Keratinocyte (primary cell): ENCODE measurements around the gene FOXP4. TPM values are rescaled to one million over a fixed set of nuclear protein-coding genes. Genes with fewer than 3 reads are reported as not detected.
A peak's percentile ranks its signal among the peaks of the same experiment; 100 is the strongest.

Source experiments
- DNase-seq: peaks from one replicate; pipeline ENCODE4 v3.0.0-alpha.2; 2011; ENCODE audit warnings: low read depth, missing footprints, low spot score
- FAIRE-seq: peaks from 2 replicates; lab custom pipeline; 2011; peaks lifted over from hg19 to GRCh38; lab: Jason Lieb, UNC
- H2AFZ ChIP-seq: 2 replicates; pipeline ENCODE4 v1.6.0; 2012; ENCODE audit warnings: low read length, control low read depth, inconsistent platforms; ENCODE audit not compliant: control insufficient read depth
- H3K27ac ChIP-seq: 2 replicates; pipeline ENCODE4 v1.5.1; 2011; ENCODE audit warnings: low read length; ENCODE audit not compliant: control insufficient read depth, insufficient read depth
- H3K27me3 ChIP-seq: 3 replicates; pipeline ENCODE4 v1.6.0; 2011; ENCODE audit warnings: low read length; ENCODE audit not compliant: control insufficient read depth, insufficient read depth; ENCODE audit errors: extremely low read depth
- H3K36me3 ChIP-seq, 2 experiments: 2 replicates in 1 of 2; 3 replicates in 1 of 2; pipeline ENCODE4 v1.5.1; 2011; ENCODE audit warnings: low read length in 2 of 2, mild to moderate bottlenecking in 1 of 2; ENCODE audit not compliant: control insufficient read depth in 2 of 2, insufficient read depth in 2 of 2; ENCODE audit errors: extremely low read depth in 1 of 2
- H3K4me1 ChIP-seq: 3 replicates; pipeline ENCODE4 v1.5.1; 2011; ENCODE audit warnings: low read length; ENCODE audit not compliant: control insufficient read depth, insufficient read depth; ENCODE audit errors: extremely low read depth
- H3K4me2 ChIP-seq: 3 replicates; pipeline ENCODE4 v1.6.0; 2011; ENCODE audit warnings: low read depth, low read length; ENCODE audit not compliant: control insufficient read depth, insufficient read depth; ENCODE audit errors: extremely low read depth
- H3K4me3 ChIP-seq, 3 experiments: fragments of 200-600 bp in 1 of 3; sonication (generic) in 1 of 3; 2 replicates in 2 of 3; 3 replicates in 1 of 3; pipeline ENCODE4 v1.5.1; 2011 to 2016; ENCODE audit warnings: low read length in 3 of 3, mild to moderate bottlenecking in 3 of 3, control low read depth in 2 of 3, inconsistent platforms in 1 of 3, low read depth in 1 of 3, mixed read lengths in 1 of 3, mixed run types in 1 of 3, moderate library complexity in 1 of 3; ENCODE audit not compliant: control insufficient read depth in 2 of 3, insufficient read depth in 2 of 3; ENCODE audit errors: extremely low read depth in 1 of 3
- H3K79me2 ChIP-seq: 2 replicates; pipeline ENCODE4 v1.6.0; 2012; ENCODE audit warnings: low read length; ENCODE audit not compliant: control insufficient read depth, insufficient read depth
- H3K9ac ChIP-seq: 3 replicates; pipeline ENCODE4 v1.6.0; 2011; ENCODE audit warnings: low read length; ENCODE audit not compliant: control insufficient read depth, insufficient read depth; ENCODE audit errors: extremely low read depth
- H3K9me1 ChIP-seq: 3 replicates; pipeline ENCODE4 v1.6.0; 2011; ENCODE audit warnings: low read length; ENCODE audit not compliant: control insufficient read depth, insufficient read depth; ENCODE audit errors: extremely low read depth
- H3K9me3 ChIP-seq: 2 replicates; pipeline ENCODE4 v1.5.1; 2012; ENCODE audit warnings: low read depth, low read length; ENCODE audit not compliant: control insufficient read depth
- H4K20me1 ChIP-seq: 3 replicates; pipeline ENCODE4 v1.6.0; 2011; ENCODE audit warnings: low read length; ENCODE audit not compliant: control insufficient read depth, insufficient read depth; ENCODE audit errors: extremely low read depth
- EZH2 ChIP-seq: IDR thresholded peaks from one replicate; pipeline ENCODE4 v1.6.1; 2012; ENCODE audit warnings: inconsistent platforms, mild to moderate bottlenecking, low read length, moderate library complexity
- dilution Hi-C: fragments of 300-500 bp; cut with MboI; formaldehyde crosslinking; loops from one replicate; pipeline ENCODE4 v1.7.0; 2020; ENCODE audit warnings: low sequenced_read_pairs; ENCODE audit not compliant: extremely low pct_ligation_motif_present
- polyA plus RNA-seq, 5 experiments: library from polyadenylated mRNA; depleted of rRNA in 3 of 5; stranded (reverse) in 3 of 5; stranded (forward) in 1 of 5; unstranded in 1 of 5; fragments of >200 nt; gene quantifications; 1 replicate in 1 of 5; 2 replicates in 3 of 5; 3 replicates in 1 of 5; pipeline versions ENCODE4 v1.2.1 to v1.2.3, GENCODE V29; 2011 to 2012; ENCODE audit warnings: missing spikeins in 2 of 5, low read depth in 1 of 5, low replicate concordance in 1 of 5
- TF ChIP-seq, protein P1 (sequence below), 3 experiments: IDR thresholded peaks in 1 of 3; conservative IDR thresholded peaks in 1 of 3; optimal IDR thresholded peaks in 1 of 3; 2 replicates in 2 of 3; 3 replicates in 1 of 3; pipeline versions ENCODE3 to v1.5.1; 2011; ENCODE audit warnings: low read length in 3 of 3, mild to moderate bottlenecking in 3 of 3, moderate library complexity in 2 of 3, control low read depth in 1 of 3, inconsistent platforms in 1 of 3; ENCODE audit not compliant: insufficient read depth in 2 of 3; ENCODE audit errors: extremely low read depth in 1 of 3

FOXP4 gene
- polyA plus RNA-seq, 1 donor (not counting 4 experiments of a cell fraction or from before 2014, with no cell fraction given) = 1.1 TPM

DNA sequence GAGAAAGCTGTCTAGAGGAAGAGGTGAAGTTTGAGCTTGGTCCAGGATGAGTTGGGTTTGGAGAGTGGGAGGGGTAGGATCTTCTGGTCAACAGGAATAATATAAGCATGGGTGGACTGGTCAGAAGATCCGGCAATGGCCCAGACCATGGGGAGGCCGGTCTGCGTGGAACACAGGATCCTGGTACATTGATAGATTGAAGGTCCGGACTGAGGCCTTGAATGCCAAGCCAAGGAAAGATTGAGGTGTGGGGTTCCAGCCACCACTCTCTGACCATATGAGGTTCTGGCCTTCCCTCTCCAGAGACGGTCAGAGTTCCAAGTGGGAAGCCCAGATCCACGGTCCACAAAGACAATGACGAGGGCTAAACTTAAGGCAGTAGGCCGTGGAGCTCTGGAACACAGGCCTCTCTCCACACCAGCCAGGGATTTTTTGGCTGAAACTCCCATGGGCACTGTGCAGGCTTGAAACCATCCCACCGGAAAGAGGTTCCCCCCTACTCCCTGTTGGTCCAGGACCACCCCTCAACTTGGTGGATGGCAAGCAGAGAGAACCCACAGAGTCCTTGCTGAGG, 95.3 kb downstream of the FOXP4 start:
- Histone ChIP-seq H3K27ac (no peak overlapping the region), H2AFZ (no peak overlapping the region), H3K9me1 (peaks cover 5% of the 10 kb centered on the region), H3K4me3 (no peak overlapping the region), H3K9ac (no peak overlapping the region), H3K9me3 (no peaks in the 10 kb centered on the region), H3K4me2 (no peak overlapping the region), H3K79me2 (peaks cover 66% of the 10 kb centered on the region), H3K4me1 (peaks cover 40% of the 10 kb centered on the region), H3K36me3 (peaks cover 24 to 43% of the 10 kb centered on the region in 2 experiments), H4K20me1 (peaks cover 15% of the 10 kb centered on the region), H3K27me3 (no peaks in the 10 kb centered on the region)
- DNase-seq (no peak), FAIRE-seq (no peak)
- TF ChIP-seq, protein P1, sequence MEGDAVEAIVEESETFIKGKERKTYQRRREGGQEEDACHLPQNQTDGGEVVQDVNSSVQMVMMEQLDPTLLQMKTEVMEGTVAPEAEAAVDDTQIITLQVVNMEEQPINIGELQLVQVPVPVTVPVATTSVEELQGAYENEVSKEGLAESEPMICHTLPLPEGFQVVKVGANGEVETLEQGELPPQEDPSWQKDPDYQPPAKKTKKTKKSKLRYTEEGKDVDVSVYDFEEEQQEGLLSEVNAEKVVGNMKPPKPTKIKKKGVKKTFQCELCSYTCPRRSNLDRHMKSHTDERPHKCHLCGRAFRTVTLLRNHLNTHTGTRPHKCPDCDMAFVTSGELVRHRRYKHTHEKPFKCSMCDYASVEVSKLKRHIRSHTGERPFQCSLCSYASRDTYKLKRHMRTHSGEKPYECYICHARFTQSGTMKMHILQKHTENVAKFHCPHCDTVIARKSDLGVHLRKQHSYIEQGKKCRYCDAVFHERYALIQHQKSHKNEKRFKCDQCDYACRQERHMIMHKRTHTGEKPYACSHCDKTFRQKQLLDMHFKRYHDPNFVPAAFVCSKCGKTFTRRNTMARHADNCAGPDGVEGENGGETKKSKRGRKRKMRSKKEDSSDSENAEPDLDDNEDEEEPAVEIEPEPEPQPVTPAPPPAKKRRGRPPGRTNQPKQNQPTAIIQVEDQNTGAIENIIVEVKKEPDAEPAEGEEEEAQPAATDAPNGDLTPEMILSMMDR (optimal IDR thresholded peaks at IDR 0.05 in 1 of 3, IDR thresholded peaks at IDR 0.05 in 1 of 3, conservative IDR thresholded peaks at IDR 0.05 in 1 of 3; ENCODE audit: extremely low read depth in 1 of 3, insufficient read depth in 2 of 3, low read length in 3 of 3) = no peak
- TF ChIP-seq EZH2 = no peak
- dilution Hi-C loops = no loop called here

DNA sequence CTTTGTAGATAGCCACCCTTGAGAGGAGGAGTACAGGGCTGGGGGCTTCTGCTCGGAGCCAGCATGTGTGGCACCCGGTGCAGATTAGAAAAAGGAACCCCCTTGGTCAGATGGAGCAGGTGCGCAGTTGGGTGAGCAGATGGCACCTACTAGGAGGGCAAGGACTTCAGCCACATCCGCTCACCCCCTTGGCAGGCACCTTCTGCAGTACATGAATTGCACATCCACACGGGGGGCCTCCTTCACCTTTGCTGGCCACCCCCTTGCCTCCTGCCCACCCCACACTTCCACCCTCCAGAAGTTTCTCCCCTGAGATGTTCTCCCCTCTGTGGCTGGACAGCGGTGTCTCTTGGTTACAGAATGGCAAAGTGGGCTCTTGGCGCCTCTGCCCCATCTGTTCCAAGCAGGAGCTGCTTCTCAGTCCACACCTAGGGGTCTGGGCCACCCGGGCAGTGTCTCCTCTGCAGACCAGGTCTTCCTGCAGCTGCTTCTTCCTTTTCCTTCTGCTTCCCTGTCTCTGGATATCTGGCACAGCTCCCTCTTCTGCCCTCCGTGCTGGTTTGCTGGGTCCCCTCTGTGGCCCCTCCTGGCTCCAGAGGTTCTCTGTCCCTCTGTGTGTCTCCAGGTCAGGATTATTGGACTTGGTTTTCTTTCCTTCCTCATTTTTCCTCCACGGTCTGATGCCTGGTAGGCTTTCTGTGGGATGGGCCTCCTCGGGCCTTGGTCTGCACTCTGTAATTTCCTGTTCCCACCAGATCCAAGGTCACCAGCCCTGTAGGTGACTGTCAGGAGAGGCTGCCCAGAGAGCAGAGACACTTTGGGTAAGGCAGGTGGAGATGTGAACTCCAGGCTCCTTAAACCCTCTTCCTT, 96.1 kb downstream of the FOXP4 start:
- Histone ChIP-seq H3K4me3 (no peak overlapping the region), H3K27ac (no peak overlapping the region), H3K36me3 (peaks cover 31 to 50% of the 10 kb centered on the region in 2 experiments), H3K4me1 (peaks cover 38% of the 10 kb centered on the region), H3K4me2 (peak overlapping the region; percentile 16), H3K9ac (no peak overlapping the region), H3K9me1 (peaks cover 5% of the 10 kb centered on the region), H3K79me2 (peaks cover 65% of the 10 kb centered on the region), H3K27me3 (no peaks in the 10 kb centered on the region), H3K9me3 (no peaks in the 10 kb centered on the region), H4K20me1 (peaks cover 15% of the 10 kb centered on the region), H2AFZ (no peak overlapping the region)
- no peak for TF ChIP-seq EZH2
- TF ChIP-seq, protein P1 (optimal IDR thresholded peaks at IDR 0.05 in 1 of 3, IDR thresholded peaks at IDR 0.05 in 1 of 3, conservative IDR thresholded peaks at IDR 0.05 in 1 of 3; ENCODE audit: extremely low read depth in 1 of 3, insufficient read depth in 2 of 3, low read length in 3 of 3) = no peak
- dilution Hi-C loops = no loop called here
- FAIRE-seq (no peak), DNase-seq (no peak)
